Mucosa of stomach (tissue), 1 donor: ENCODE data around the gene SEMA4D.
"Not testable (repeated sequence)": the region's sequence is repeated elsewhere in the genome, so short reads cannot be mapped to it uniquely, and the experiment has no call there.

ENCODE experiments used
- H3K27me3 ChIP-seq: one replicate; pipeline ENCODE4 v1.7.0; 2013; ENCODE audit warnings: mild to moderate bottlenecking, low read length; ENCODE audit not compliant: control insufficient read depth, insufficient read depth
- H3K36me3 ChIP-seq: one replicate; pipeline ENCODE4 v1.7.0; 2013; ENCODE audit warnings: low read length; ENCODE audit not compliant: control insufficient read depth, insufficient read depth
- H3K4me1 ChIP-seq: one replicate; pipeline ENCODE4 v1.7.0; 2013; ENCODE audit warnings: mild to moderate bottlenecking, low read length; ENCODE audit not compliant: control insufficient read depth, insufficient read depth
- H3K4me3 ChIP-seq: one replicate; pipeline ENCODE4 v1.7.0; 2013; ENCODE audit warnings: low read length
- H3K9ac ChIP-seq: one replicate; pipeline ENCODE4 v1.7.0; 2013; ENCODE audit warnings: mild to moderate bottlenecking, low read length, moderate library complexity
- H3K9me3 ChIP-seq: one replicate; pipeline ENCODE4 v1.7.0; 2013; ENCODE audit warnings: mild to moderate bottlenecking, low read length, moderate library complexity; ENCODE audit not compliant: control insufficient read depth
- donor health status: Pancreatic carcinoma.

Gene SEMA4D

DNA sequence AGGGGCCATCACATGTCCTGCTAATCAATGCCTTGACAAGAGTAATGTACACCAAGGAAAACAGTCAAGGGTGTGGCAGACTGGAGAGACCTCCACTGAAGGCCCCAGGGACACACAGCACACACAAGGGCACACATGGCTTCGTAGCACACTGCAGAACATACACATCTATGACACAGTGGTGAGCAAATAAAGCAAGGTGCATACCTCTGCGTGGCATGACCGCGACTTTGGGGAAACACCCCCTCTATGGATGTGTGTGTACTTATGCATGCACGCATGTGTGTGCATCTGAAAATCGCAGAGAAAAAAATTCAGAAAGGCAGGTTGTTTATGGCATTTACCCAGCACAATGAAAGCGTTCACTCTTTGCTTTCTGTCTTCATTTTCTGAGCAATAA is 20.5 kb downstream of the SEMA4D start:
- no peaks in the 10 kb centered on the region for H3K27me3 ChIP-seq
- no peaks in the 10 kb centered on the region for H3K36me3 ChIP-seq
- no peak overlapping the region for H3K9ac ChIP-seq
- H3K4me3 ChIP-seq: no peak overlapping the region
- peaks cover 33% of the 10 kb centered on the region for H3K4me1 ChIP-seq
- H3K9me3 ChIP-seq: no peaks in the 10 kb centered on the region

DNA sequence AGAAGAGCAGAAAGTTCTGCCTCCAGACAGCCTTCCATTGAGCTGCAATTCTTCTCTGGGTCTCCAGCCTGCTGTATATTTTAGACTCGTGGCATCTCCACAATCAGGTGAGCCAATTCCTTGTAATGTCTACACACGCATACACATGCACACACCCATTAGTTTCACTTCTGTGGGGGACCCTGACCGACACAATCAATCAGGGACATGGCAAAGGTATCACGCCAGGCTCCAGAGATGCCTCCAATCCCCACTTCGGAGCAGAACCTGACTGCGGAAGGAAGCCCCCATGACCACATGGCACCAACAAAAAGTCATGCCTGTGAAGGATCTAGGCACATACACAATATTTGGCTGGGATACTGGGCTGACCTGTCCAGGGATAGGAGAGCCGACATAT is 21.4 kb downstream of the SEMA4D start:
- peaks cover 33% of the 10 kb centered on the region for H3K4me1 ChIP-seq
- H3K36me3 ChIP-seq: no peaks in the 10 kb centered on the region
- no peak overlapping the region for H3K9ac ChIP-seq
- H3K4me3 ChIP-seq: no peak overlapping the region
- no peaks in the 10 kb centered on the region for H3K27me3 ChIP-seq
- no peaks in the 10 kb centered on the region for H3K9me3 ChIP-seq

DNA sequence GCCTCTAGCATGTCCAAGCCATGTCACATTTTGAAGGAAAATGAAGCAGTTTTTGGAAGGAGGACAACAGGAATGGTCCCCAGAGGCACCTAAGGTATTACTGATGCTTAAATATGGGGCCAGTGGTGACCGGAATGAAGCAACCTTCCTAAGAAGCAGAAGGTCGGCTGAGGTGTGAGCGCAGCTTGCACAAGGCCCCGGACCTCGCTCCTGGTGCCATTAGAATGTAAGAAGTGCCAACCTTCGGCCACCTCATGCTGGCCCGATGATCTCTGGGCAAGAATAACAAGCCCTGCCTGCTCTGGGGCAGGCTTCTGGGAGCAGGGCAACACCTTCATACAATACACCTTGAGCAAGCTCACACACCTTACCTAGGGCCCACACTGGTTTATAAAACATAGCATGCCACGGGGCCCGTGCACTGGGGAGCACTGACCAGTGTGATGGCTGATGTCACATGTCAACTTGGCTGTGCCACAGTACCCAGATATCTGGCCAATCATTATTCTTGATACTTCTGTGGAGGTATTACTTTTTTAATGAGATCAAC is 21.9 kb downstream of the SEMA4D start:
- no peak overlapping the region for H3K9ac ChIP-seq
- no peak overlapping the region for H3K4me3 ChIP-seq
- no peaks in the 10 kb centered on the region for H3K27me3 ChIP-seq
- no peaks in the 10 kb centered on the region for H3K9me3 ChIP-seq
- no peaks in the 10 kb centered on the region for H3K36me3 ChIP-seq
- H3K4me1 ChIP-seq: peaks cover 33% of the 10 kb centered on the region

DNA sequence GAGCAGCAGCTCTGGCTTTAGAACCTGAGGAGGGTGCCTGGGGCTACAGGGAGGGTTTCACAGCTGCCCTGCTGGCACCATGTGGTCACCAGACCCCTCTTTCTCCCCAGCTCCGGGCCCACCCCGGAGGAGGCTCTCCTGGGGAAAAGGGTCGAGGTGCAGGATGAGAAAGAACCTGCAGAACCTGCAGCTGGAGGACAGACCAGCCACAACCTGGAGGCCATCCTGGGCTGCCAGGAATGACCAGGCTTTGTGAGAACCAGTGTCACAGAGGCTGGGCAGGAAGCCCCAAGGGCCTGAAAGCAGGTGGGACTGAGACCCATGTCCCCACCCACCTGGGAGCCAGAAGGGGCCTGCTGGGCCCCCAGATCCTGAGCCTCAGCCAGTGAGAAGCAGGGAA is 23.0 kb downstream of the SEMA4D start:
- Histone ChIP-seq H3K27me3 (no peaks in the 10 kb centered on the region), H3K9ac (peak overlapping the region; percentile 11), H3K4me1 (peaks cover 33% of the 10 kb centered on the region), H3K4me3 (no peak overlapping the region), H3K9me3 (no peaks in the 10 kb centered on the region), H3K36me3 (no peaks in the 10 kb centered on the region)

DNA sequence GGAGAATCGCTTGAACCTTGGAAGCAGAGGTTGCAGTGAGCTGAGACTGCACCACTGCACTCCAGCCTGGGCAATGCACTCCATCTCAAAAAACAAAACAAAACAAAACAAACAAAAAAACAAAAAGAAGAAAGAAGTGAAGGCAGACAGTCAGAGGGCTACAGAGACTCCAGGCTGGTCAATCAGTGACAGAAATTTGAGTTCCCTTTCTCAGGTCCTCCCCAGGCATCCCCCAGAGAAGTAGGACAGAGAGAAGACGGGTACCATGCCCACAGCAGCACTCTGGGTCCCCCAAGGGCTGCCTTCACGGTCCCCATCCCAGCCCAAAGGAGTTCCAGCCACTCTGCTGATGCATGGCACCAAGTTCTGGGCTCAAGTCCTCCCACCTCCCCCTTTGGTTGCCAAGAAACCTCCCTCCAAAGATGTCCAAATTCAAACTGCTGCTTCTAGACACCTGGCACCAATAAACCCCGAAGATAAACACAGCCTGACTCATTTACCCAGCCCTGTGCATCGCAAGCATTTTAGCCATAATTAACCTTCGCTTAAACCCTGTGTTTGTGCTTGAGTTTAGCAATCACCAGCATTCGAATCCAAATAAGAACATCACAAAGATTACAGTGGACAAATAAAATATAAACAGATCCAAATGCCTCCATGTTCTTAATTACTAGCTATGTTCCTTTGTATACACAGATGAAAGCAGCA is 24.0 kb downstream of the SEMA4D start:
- peaks cover 33% of the 10 kb centered on the region for H3K4me1 ChIP-seq
- H3K27me3 ChIP-seq: no peaks in the 10 kb centered on the region
- H3K36me3 ChIP-seq: no peaks in the 10 kb centered on the region
- no peak overlapping the region for H3K9ac ChIP-seq
- no peaks in the 10 kb centered on the region for H3K9me3 ChIP-seq
- no peak overlapping the region for H3K4me3 ChIP-seq

DNA sequence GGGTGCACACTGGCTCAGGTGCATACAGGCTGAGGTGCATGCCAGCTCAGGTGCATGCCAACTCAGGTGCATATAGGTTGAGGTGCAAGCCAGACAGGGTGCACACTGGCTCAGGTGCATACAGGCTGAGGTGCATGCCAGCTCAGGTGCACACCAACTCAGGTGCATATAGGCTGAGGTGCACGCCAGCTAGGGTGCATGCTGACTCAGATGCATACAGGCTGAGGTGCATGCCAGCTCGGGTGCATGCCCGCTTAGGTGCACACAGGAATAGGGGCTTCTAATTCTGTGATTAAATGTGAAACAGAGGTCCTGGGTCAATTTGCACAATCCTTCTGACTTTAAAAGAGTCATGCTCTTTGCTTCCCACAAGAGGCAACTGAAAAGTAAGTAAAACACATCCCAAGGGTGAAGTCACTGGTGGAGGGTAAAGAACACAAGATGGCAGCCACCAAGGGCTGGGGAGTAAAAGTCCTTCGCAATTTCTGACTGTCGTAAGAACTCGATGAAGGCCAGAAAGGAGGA is 26.1 kb downstream of the SEMA4D start:
- H3K36me3 ChIP-seq, H3K9me3 ChIP-seq, H3K9ac ChIP-seq, H3K4me3 ChIP-seq, H3K27me3 ChIP-seq: not testable (repeated sequence)
- H3K4me1 ChIP-seq: peaks cover 16% of the 10 kb centered on the region

DNA sequence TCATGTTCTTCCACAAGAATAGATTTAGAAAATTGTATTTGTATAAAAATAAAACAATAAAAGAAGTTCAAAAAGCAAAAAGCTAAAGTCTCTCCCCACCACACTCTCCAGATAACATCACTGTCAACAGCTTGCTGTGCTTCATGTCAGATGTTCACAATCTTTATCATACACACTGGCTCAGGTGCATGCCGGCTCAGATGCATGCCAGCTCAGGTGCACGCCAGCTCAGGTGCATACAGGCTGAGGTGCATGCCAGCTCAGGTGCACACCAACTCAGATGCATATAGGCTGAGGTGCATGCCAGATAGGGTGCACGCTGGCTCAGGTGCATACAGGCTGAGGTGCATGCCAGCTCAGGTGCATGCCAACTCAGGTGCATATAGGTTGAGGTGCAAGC is 26.5 kb downstream of the SEMA4D start:
- H3K9ac ChIP-seq: no peak overlapping the region
- H3K36me3 ChIP-seq: no peaks in the 10 kb centered on the region
- H3K9me3 ChIP-seq: no peaks in the 10 kb centered on the region
- no peak overlapping the region for H3K4me3 ChIP-seq
- peaks cover 11% of the 10 kb centered on the region for H3K4me1 ChIP-seq
- H3K27me3 ChIP-seq: no peaks in the 10 kb centered on the region

DNA sequence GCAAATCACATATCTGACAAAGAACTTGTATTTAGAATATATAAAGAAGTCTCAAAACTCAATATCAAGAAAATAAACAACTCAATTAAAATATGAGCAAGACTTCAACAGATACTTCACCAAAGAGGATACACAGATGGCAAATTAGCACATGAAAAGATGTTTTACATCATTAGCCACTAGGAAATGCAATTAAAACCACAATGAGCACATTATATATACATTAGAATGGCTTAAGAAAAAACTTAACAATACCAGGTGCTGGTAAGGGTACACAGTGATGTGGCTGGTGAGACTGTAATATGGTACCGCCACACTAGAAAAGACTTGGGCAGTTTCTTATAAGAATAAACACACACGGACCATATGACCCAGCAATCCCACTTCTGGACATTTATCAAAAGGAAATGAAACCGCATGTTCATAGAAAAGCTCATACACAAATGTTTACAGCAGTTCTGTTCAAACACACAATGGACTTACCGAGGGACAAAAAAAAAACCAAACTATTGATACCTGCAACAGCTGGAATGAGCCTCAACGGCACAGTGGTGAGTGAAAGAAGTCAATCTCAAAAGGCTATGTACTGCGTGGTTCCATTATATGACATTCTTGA is 27.6 kb downstream of the SEMA4D start:
- Histone ChIP-seq H3K4me1 (peaks cover 3% of the 10 kb centered on the region), H3K9ac (no peak overlapping the region)

DNA sequence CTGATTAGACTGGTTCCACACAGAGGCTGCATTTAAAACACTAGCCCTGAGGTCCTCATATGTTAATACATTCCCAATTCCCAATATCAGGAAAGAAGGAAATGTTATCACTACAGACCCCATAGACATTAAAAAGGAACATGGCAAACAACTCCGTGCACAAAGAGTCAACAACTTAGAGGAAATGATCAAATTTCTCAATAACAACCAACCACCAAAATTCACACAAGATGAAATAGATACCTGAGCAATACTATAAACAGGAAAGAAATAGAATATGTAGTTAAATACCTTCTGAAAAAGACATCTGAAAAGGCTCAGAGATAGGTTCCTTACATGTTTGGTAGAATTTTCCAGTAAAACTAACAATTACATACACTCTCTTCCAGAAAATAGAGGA is 28.9 kb downstream of the SEMA4D start:
- no peaks in the 10 kb centered on the region for H3K27me3 ChIP-seq
- H3K9me3 ChIP-seq: no peaks in the 10 kb centered on the region
- H3K4me1 ChIP-seq: no peaks in the 10 kb centered on the region
- H3K4me3 ChIP-seq: no peak overlapping the region
- H3K36me3 ChIP-seq: no peaks in the 10 kb centered on the region
- H3K9ac ChIP-seq: no peak overlapping the region

More for the DNA sequence above, 27.6 kb downstream of the SEMA4D start:
- Histone ChIP-seq H3K9me3 (no peaks in the 10 kb centered on the region), H3K27me3 (no peaks in the 10 kb centered on the region), H3K36me3 (no peaks in the 10 kb centered on the region), H3K4me3 (no peak overlapping the region)

DNA sequence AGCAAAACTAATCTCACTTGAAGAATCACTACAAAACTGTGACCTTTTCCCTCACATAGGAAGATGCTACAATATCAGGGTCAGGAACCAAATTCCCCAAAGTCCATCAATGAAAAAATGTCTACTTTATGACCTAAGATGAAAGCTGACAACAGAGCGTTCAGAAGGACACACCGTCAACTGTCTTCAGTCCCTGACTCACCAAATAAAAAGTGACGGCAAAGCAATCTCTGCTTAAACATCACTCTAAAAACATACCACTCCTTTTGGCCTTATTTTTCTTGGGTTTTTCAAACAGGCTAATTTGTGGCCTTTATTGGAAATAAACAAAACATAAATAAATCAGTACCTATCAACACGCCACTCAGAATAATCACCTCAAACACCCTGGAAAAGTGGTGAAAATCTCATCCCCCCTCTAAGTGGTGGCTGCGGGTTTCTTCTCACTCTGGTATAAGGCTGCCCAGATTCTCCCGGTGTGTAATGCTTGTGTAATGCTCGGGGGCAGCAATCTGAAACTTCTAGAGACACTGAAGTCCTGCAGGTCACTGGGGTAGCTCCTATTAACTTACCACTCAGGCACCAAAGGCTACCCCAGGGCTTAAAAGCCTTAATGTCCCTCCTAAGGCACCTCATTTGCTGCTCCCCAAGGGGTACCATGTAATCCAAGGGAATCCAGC is 29.5 kb downstream of the SEMA4D start:
- Histone ChIP-seq H3K4me3 (no peak overlapping the region), H3K36me3 (no peaks in the 10 kb centered on the region), H3K4me1 (no peaks in the 10 kb centered on the region), H3K9me3 (no peaks in the 10 kb centered on the region), H3K27me3 (no peaks in the 10 kb centered on the region), H3K9ac (no peak overlapping the region)

DNA sequence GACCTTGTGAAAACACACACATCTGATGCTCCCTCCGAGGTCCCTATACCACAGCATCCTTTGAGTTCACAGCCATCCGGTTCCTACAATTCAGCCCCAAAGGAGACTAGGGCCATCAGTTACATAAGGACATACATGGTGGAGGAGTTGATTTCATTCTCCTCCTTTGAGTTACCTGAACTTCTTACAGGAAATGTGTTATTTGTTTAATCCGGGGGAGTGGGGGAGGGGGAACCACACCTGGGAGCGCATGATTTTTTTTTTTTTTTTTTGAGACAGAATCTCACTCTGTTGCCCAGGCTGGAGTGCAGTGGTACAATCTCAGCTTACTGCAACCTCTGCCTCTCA is 30.7 kb downstream of the SEMA4D start:
- H3K4me1 ChIP-seq: no peaks in the 10 kb centered on the region
- H3K9me3 ChIP-seq: no peaks in the 10 kb centered on the region
- H3K9ac ChIP-seq: no peak overlapping the region
- H3K4me3 ChIP-seq: no peak overlapping the region
- no peaks in the 10 kb centered on the region for H3K27me3 ChIP-seq
- no peaks in the 10 kb centered on the region for H3K36me3 ChIP-seq
